ENCODE data around the gene ZFHX2.

Gene ZFHX2

GRCh38 chr14:23528555-23528954, 23.0 kb downstream of the ZFHX2 start:
- no peak for TF ChIP-seq CTCF (IDR thresholded peaks at IDR 0.05; ENCODE audit: low read depth, low read length)
- no peak overlapping the region for H3K4me3 ChIP-seq (ENCODE audit: low read depth, low read length)

GRCh38 chr14:23525611-23526010, 26.0 kb downstream of the ZFHX2 start:
- no peak for TF ChIP-seq CTCF (IDR thresholded peaks at IDR 0.05; ENCODE audit: low read depth, low read length)
- no peak overlapping the region for H3K4me3 ChIP-seq (ENCODE audit: low read depth, low read length)

GRCh38 chr14:23524954-23525353, 26.6 kb downstream of the ZFHX2 start:
- no peak for TF ChIP-seq CTCF (IDR thresholded peaks at IDR 0.05; ENCODE audit: low read depth, low read length)
- H3K4me3 ChIP-seq (ENCODE audit: low read depth, low read length) = no peak overlapping the region

DNA sequence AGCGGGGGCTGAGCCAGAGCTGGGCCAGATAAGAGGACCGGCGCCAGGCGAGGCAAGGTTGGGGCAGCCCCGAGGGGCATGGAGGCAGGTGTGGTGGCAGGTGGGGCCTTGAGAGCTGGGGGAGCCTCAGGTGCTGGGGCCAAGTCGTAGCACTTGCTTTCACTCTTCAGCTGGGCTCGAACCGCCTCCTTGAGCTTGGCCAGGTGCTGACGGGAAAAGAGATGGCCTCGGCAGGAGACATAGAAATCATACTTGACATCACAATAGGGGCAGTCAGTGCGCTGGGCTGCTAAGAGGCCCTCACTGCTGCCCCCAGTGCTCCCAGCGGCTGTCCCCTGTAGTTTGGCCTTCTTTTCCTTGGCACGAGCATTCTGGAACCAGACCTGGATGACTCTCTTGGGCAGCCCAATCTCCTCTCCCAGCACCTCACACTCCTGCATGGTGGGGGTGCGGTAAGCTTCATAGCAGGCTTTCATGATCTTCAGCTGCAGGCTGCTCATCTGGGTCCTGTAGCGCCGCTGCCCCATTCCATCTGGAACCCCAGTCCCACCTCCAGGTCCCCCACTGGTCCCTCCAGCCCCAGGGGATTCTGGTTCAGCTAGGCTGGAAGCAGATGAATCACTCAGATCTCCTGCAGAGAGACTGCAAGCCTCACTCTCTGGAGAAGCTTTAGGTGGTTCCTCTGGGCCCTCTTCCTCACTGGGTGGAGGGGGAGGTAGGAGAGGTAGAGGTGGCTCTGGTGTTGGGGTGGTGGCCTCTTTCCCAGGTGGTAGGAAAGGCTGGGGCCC, 28.1 kb downstream of the ZFHX2 start:
- no peak overlapping the region for H3K4me3 ChIP-seq (ENCODE audit: low read depth, low read length)
- no peak for TF ChIP-seq CTCF (IDR thresholded peaks at IDR 0.05; ENCODE audit: low read depth, low read length)

- no peak for TF ChIP-seq CTCF (IDR thresholded peaks at IDR 0.05; ENCODE audit: low read depth, low read length)
- no peak overlapping the region for H3K4me3 ChIP-seq (ENCODE audit: low read depth, low read length)
Observed at GRCh38 chr14:23522643-23523198, 28.8 kb downstream of the ZFHX2 start.

- H3K4me3 ChIP-seq (ENCODE audit: low read depth, low read length) = no peak overlapping the region
- TF ChIP-seq CTCF (IDR thresholded peaks at IDR 0.05; ENCODE audit: low read depth, low read length) = no peak
Observed at GRCh38 chr14:23521785-23522640, 29.6 kb downstream of the ZFHX2 start.

All from WI38 (cell line).